Hepatocyte (in vitro differentiated cells): ENCODE results near the gene OR4Q2. TPM values are rescaled to one million over a fixed set of nuclear protein-coding genes. Genes with fewer than 3 reads are reported as not detected.

Experiments used
- DNase-seq: peaks from one replicate; pipeline ENCODE4 v3.0.0-alpha.2; 2016; ENCODE audit warnings: low spot score
- H2AFZ ChIP-seq: fragments of 200-600 bp; sonication (generic); 2 replicates; pipeline ENCODE4 v1.6.0; 2016; ENCODE audit warnings: antibody characterized with exemption, mild to moderate bottlenecking
- H3K27ac ChIP-seq: fragments of 200-600 bp; sonication (generic); 2 replicates; pipeline ENCODE4 v1.5.1; 2016; ENCODE audit warnings: mild to moderate bottlenecking
- H3K27me3 ChIP-seq: fragments of 200-600 bp; sonication (generic); 2 replicates; pipeline ENCODE4 v1.6.1; 2016
- H3K36me3 ChIP-seq: fragments of 200-600 bp; sonication (generic); replicated peaks from 2 replicates; pipeline ENCODE4 v1.5.1; 2016; ENCODE audit warnings: low read depth; ENCODE audit not compliant: insufficient read depth
- H3K4me1 ChIP-seq: fragments of 200-600 bp; sonication (generic); 2 replicates; pipeline ENCODE4 v1.5.1; 2016; ENCODE audit warnings: mild to moderate bottlenecking, moderate library complexity; ENCODE audit not compliant: insufficient read depth
- H3K4me2 ChIP-seq: fragments of 200-600 bp; sonication (generic); 2 replicates; pipeline ENCODE4 v1.6.0; 2016
- H3K4me3 ChIP-seq: fragments of 200-600 bp; sonication (generic); 2 replicates; pipeline ENCODE4 v1.5.1; 2016; ENCODE audit warnings: mild to moderate bottlenecking
- H3K79me2 ChIP-seq: fragments of 200-600 bp; sonication (generic); 2 replicates; pipeline ENCODE4 v1.6.0; 2017; ENCODE audit warnings: mild to moderate bottlenecking
- H3K9me2 ChIP-seq: fragments of 200-600 bp; sonication (generic); replicated peaks from 2 replicates; pipeline ENCODE4 v1.6.0; 2017; ENCODE audit warnings: mild to moderate bottlenecking; ENCODE audit not compliant: insufficient read depth
- H3K9me3 ChIP-seq: fragments of 200-600 bp; sonication (generic); 2 replicates; pipeline ENCODE4 v1.5.1; 2016; ENCODE audit warnings: low read depth, mild to moderate bottlenecking
- H4K20me1 ChIP-seq: fragments of 200-600 bp; sonication (generic); 2 replicates; pipeline ENCODE4 v1.6.0; 2016; ENCODE audit warnings: mild to moderate bottlenecking; ENCODE audit not compliant: insufficient read depth, poor library complexity, severe bottlenecking
- CTCF ChIP-seq: fragments of 200-600 bp; sonication (generic); IDR thresholded peaks from 2 replicates; pipeline ENCODE4 v1.5.1; 2016; ENCODE audit warnings: antibody characterized with exemption, mild to moderate bottlenecking; ENCODE audit not compliant: poor library complexity
- EZH2 ChIP-seq: fragments of 200-600 bp; sonication (generic); IDR thresholded peaks from 2 replicates; pipeline ENCODE4 v1.6.1; 2016; ENCODE audit warnings: antibody characterized with exemption, mild to moderate bottlenecking, borderline replicate concordance
- EZH2phosphoT487 ChIP-seq: fragments of 200-600 bp; sonication (generic); IDR thresholded peaks from one replicate; pipeline ENCODE4 v1.6.1; 2018; ENCODE audit warnings: antibody characterized with exemption, mild to moderate bottlenecking, low read depth, moderate library complexity; ENCODE audit not compliant: unreplicated experiment, severe bottlenecking
- whole genome bisulfite sequencing: methylation state at CpG from one replicate; pipeline ENCODE4 v1.1.6; 2016; ENCODE audit warnings: low lambda C conversion rate; ENCODE audit errors: missing lambda C conversion rate; 5-methylcytosine and 5-hydroxymethylcytosine counted together
- polyA plus RNA-seq: library from polyadenylated mRNA; unstranded; fragments of >200 nt; fragmentation: Nextera tagmentation; extraction: Ambion mirVana; gene quantifications from 2 replicates; pipeline ENCODE4 v1.2.1, GENCODE V29; 2016
- total RNA-seq: library from RNA; depleted of rRNA; stranded (reverse); fragments of >200 nt; gene quantifications from 2 replicates; pipeline ENCODE4 v1.2.3, GENCODE V29; 2014

Gene OR4Q2
- total and polyA plus RNA-seq, 2 experiments from 2014 or later, result not detected

- Histone ChIP-seq H4K20me1 (no peaks in the 10 kb centered on the region), H3K4me2 (no peak overlapping the region), H3K4me3 (no peak overlapping the region), H3K27me3 (no peaks in the 10 kb centered on the region), H3K79me2 (no peaks in the 10 kb centered on the region), H2AFZ (no peak overlapping the region), H3K9me2 (no peaks in the 10 kb centered on the region), H3K27ac (no peak overlapping the region), H3K4me1 (no peaks in the 10 kb centered on the region), H3K9me3 (peaks cover 5% of the 10 kb centered on the region), H3K36me3 (no peaks in the 10 kb centered on the region)
- DNase-seq, result no peak
- 47% methylated on average over 1 of the region's 1 CpG for WGBS
- TF ChIP-seq EZH2phosphoT487, result no peak
- no peak for TF ChIP-seq EZH2
- no peak for TF ChIP-seq CTCF
These were observed 46.2 kb downstream of the OR4Q2 start for GRCh38 chr14:20048202-20048601.

Other genes with a start within 250 kb of the OR4Q2 start
- gene OR4M1, start 228.7 kb upstream of the OR4Q2 start, total RNA-seq, result not detected in 2 replicates
- gene OR4M1, start 228.7 kb upstream of the OR4Q2 start, polyA plus RNA-seq, result not detected in 2 replicates
- gene OR4N2, start 198.4 kb upstream of the OR4Q2 start, total RNA-seq, result not detected in 2 replicates
- gene OR4N2, start 198.4 kb upstream of the OR4Q2 start, polyA plus RNA-seq, result not detected in 2 replicates
- not detected in 2 replicates for gene OR4K2, start 127.0 kb upstream of the OR4Q2 start, total RNA-seq
- not detected in 2 replicates for gene OR4K2, start 127.0 kb upstream of the OR4Q2 start, polyA plus RNA-seq
- gene OR4K5, start 81.6 kb upstream of the OR4Q2 start, total RNA-seq, result not detected in 2 replicates
- not detected in 2 replicates for gene OR4K5, start 81.6 kb upstream of the OR4Q2 start, polyA plus RNA-seq
- not detected in 2 replicates for gene OR4K1, start 71.2 kb upstream of the OR4Q2 start, total RNA-seq
- not detected in 2 replicates for gene OR4K1, start 71.2 kb upstream of the OR4Q2 start, polyA plus RNA-seq
- gene OR4K15, start 26.6 kb upstream of the OR4Q2 start, total RNA-seq, result not detected in 2 replicates
- not detected in 2 replicates for gene OR4K15, start 26.6 kb upstream of the OR4Q2 start, polyA plus RNA-seq
- gene OR4K14, start 17.1 kb downstream of the OR4Q2 start, total RNA-seq, result not detected in 2 replicates
- not detected in 2 replicates for gene OR4K14, start 17.1 kb downstream of the OR4Q2 start, polyA plus RNA-seq
- not detected in 2 replicates for gene OR4K13, start 33.9 kb downstream of the OR4Q2 start, total RNA-seq
- gene OR4K13, start 33.9 kb downstream of the OR4Q2 start, polyA plus RNA-seq, result not detected in 2 replicates
- not detected in 2 replicates for gene OR4L1, start 57.9 kb downstream of the OR4Q2 start, total RNA-seq
- not detected in 2 replicates for gene OR4L1, start 57.9 kb downstream of the OR4Q2 start, polyA plus RNA-seq
- gene OR4K17, start 108.6 kb downstream of the OR4Q2 start, total RNA-seq, result not detected in 2 replicates
- gene OR4K17, start 108.6 kb downstream of the OR4Q2 start, polyA plus RNA-seq, result not detected in 2 replicates
- gene OR4N5, start 136.7 kb downstream of the OR4Q2 start, total RNA-seq, result not detected in 2 replicates
- gene OR4N5, start 136.7 kb downstream of the OR4Q2 start, polyA plus RNA-seq, result not detected in 2 replicates
- gene OR11G2, start 188.7 kb downstream of the OR4Q2 start, total RNA-seq, result not detected in 2 replicates
- gene OR11G2, start 188.7 kb downstream of the OR4Q2 start, polyA plus RNA-seq, result not detected in 2 replicates
- gene OR11H6, start 221.5 kb downstream of the OR4Q2 start, total RNA-seq, result not detected in 2 replicates
- not detected in 2 replicates for gene OR11H6, start 221.5 kb downstream of the OR4Q2 start, polyA plus RNA-seq
- gene OR11H7, start 226.8 kb downstream of the OR4Q2 start, total RNA-seq, result not detected in 2 replicates
- gene OR11H7, start 226.8 kb downstream of the OR4Q2 start, polyA plus RNA-seq, result not detected in 2 replicates
- gene OR11H4, start 237.1 kb downstream of the OR4Q2 start, total RNA-seq, result not detected in 2 replicates
- not detected in 2 replicates for gene OR11H4, start 237.1 kb downstream of the OR4Q2 start, polyA plus RNA-seq